Measurements from ENCODE around the gene MIB1. TPM values are rescaled to one million over a fixed set of nuclear protein-coding genes. Genes with fewer than 3 reads are reported as not detected.

MIB1 gene
- total and polyA plus RNA-seq, 2 donors (not counting 1 experiment from before 2014, with no cell fraction given), result 1.8 to 25.5 TPM

GRCh38 chr18:21725201-21725600 is 15.4 kb upstream of the MIB1 start:
- H3K9ac ChIP-seq (ENCODE audit: low read length), result no peak overlapping the region
- Mint-ChIP-seq H3K27me3 (no peaks in the 10 kb centered on the region), H3K9me3 (ENCODE audit: insufficient read depth) (no peaks in the 10 kb centered on the region), H3K27ac (no peak overlapping the region), H3K4me1 (no peaks in the 10 kb centered on the region), H3K4me3 (no peak overlapping the region)
- H3K27ac ChIP-seq (ENCODE audit: low read length in 2 of 2), result no peak overlapping the region
- POLR2A ChIA-PET, result no interaction called here
- no peak overlapping the region for H2AFZ ChIP-seq (ENCODE audit: insufficient read depth, low read depth, low read length, poor library complexity, severe bottlenecking)
- H3K79me2 ChIP-seq (ENCODE audit: control insufficient read depth, insufficient read depth, low read length), result no peaks in the 10 kb centered on the region
- no peak for TF ChIP-seq CTCF (IDR thresholded peaks at IDR 0.05)
- no peak for TF ChIP-seq EZH2 (IDR thresholded peaks at IDR 0.05; ENCODE audit: borderline replicate concordance, insufficient read depth, low read depth, low read length, poor library complexity, severe bottlenecking)
- no peak for ATAC-seq (ENCODE audit: low read depth)
- no peaks in the 10 kb centered on the region for H3K9me3 ChIP-seq (ENCODE audit: control extremely low read depth in 1 of 3, control insufficient read depth in 2 of 3, insufficient read depth in 1 of 3, low read length in 2 of 3)
- H3K4me1 ChIP-seq (ENCODE audit: control insufficient read depth in 2 of 2, insufficient read depth in 2 of 2, low read length in 2 of 2), result no peaks in the 10 kb centered on the region
- no peak overlapping the region for H3K4me3 ChIP-seq (ENCODE audit: control extremely low read depth in 1 of 5, extremely low read depth in 1 of 5, insufficient read depth in 1 of 5, low read depth in 2 of 5, low read length in 4 of 5)
- WGBS (ENCODE audit: insufficient coverage), result 100% methylated on average over 1 of the region's 4 CpGs
- H4K20me1 ChIP-seq (ENCODE audit: control insufficient read depth, insufficient read depth, low read length, poor library complexity, severe bottlenecking), result no peaks in the 10 kb centered on the region
- no peaks in the 10 kb centered on the region for H3K36me3 ChIP-seq (replicated peaks in 1 of 2; ENCODE audit: control extremely low read depth in 1 of 2, control insufficient read depth in 1 of 2, extremely low read depth in 1 of 2, insufficient read depth in 2 of 2, low read length in 1 of 2)
- no peak for DNase-seq
- peaks cover 0 to 3% (median 0%) of the 10 kb centered on the region in 4 experiments for H3K27me3 ChIP-seq (replicated peaks in 1 of 4; ENCODE audit: control extremely low read depth in 1 of 4, control insufficient read depth in 3 of 4, insufficient read depth in 4 of 4, low read length in 3 of 4)
- no peak overlapping the region for H3K4me2 ChIP-seq (replicated peaks; ENCODE audit: low read depth, low read length, poor library complexity, severe bottlenecking)
- CTCF ChIA-PET, result no interaction called here
- intact Hi-C loops (cut with micrococcal nuclease), result no loop called here

GRCh38 chr18:21727702-21728101 is 12.9 kb upstream of the MIB1 start:
- Histone ChIP-seq H2AFZ (ENCODE audit: insufficient read depth, low read depth, low read length, poor library complexity, severe bottlenecking) (no peak overlapping the region), H3K9ac (ENCODE audit: low read length) (no peak overlapping the region), H3K36me3 (replicated peaks in 1 of 2; ENCODE audit: control extremely low read depth in 1 of 2, control insufficient read depth in 1 of 2, extremely low read depth in 1 of 2, insufficient read depth in 2 of 2, low read length in 1 of 2) (no peaks in the 10 kb centered on the region), H3K4me3 (ENCODE audit: control extremely low read depth in 1 of 5, extremely low read depth in 1 of 5, insufficient read depth in 1 of 5, low read depth in 2 of 5, low read length in 4 of 5) (no peak overlapping the region), H3K27ac (ENCODE audit: low read length in 2 of 2) (no peak overlapping the region), H3K4me2 (replicated peaks; ENCODE audit: low read depth, low read length, poor library complexity, severe bottlenecking) (no peak overlapping the region), H3K4me1 (ENCODE audit: control insufficient read depth in 2 of 2, insufficient read depth in 2 of 2, low read length in 2 of 2) (no peaks in the 10 kb centered on the region), H3K79me2 (ENCODE audit: control insufficient read depth, insufficient read depth, low read length) (no peaks in the 10 kb centered on the region), H4K20me1 (ENCODE audit: control insufficient read depth, insufficient read depth, low read length, poor library complexity, severe bottlenecking) (no peaks in the 10 kb centered on the region), H3K9me3 (ENCODE audit: control extremely low read depth in 1 of 3, control insufficient read depth in 2 of 3, insufficient read depth in 1 of 3, low read length in 2 of 3) (no peaks in the 10 kb centered on the region), H3K27me3 (replicated peaks in 1 of 4; ENCODE audit: control extremely low read depth in 1 of 4, control insufficient read depth in 3 of 4, insufficient read depth in 4 of 4, low read length in 3 of 4) (peaks cover 0 to under 1% (median 0%) of the 10 kb centered on the region in 4 experiments)
- 85% methylated on average over 1 of the region's 2 CpGs for WGBS (ENCODE audit: insufficient coverage)
- Mint-ChIP-seq H3K27me3 (no peaks in the 10 kb centered on the region), H3K4me3 (no peak overlapping the region), H3K4me1 (no peaks in the 10 kb centered on the region), H3K9me3 (ENCODE audit: insufficient read depth) (no peaks in the 10 kb centered on the region), H3K27ac (no peak overlapping the region)
- DNase-seq (no peak), ATAC-seq (ENCODE audit: low read depth) (no peak)
- ChIA-PET POLR2A (no interaction called here), CTCF (no interaction called here)
- TF ChIP-seq CTCF (IDR thresholded peaks at IDR 0.05), result no peak
- TF ChIP-seq EZH2 (IDR thresholded peaks at IDR 0.05; ENCODE audit: borderline replicate concordance, insufficient read depth, low read depth, low read length, poor library complexity, severe bottlenecking), result no peak
- intact Hi-C loops (cut with micrococcal nuclease), result no loop called here
